ENCODE measurements around the gene TCOF1. TPM values are rescaled to one million over a fixed set of nuclear protein-coding genes. Genes with fewer than 3 reads are reported as not detected.

The TCOF1 gene
- total RNA-seq, 2 experiments from 2014 or later: 61.3 to 108 TPM

GRCh38 chr5:150353032-150353675, 4.3 kb upstream of the TCOF1 start:
- POLR2A ChIA-PET: no interaction called here
- TF ChIP-seq, protein P1, sequence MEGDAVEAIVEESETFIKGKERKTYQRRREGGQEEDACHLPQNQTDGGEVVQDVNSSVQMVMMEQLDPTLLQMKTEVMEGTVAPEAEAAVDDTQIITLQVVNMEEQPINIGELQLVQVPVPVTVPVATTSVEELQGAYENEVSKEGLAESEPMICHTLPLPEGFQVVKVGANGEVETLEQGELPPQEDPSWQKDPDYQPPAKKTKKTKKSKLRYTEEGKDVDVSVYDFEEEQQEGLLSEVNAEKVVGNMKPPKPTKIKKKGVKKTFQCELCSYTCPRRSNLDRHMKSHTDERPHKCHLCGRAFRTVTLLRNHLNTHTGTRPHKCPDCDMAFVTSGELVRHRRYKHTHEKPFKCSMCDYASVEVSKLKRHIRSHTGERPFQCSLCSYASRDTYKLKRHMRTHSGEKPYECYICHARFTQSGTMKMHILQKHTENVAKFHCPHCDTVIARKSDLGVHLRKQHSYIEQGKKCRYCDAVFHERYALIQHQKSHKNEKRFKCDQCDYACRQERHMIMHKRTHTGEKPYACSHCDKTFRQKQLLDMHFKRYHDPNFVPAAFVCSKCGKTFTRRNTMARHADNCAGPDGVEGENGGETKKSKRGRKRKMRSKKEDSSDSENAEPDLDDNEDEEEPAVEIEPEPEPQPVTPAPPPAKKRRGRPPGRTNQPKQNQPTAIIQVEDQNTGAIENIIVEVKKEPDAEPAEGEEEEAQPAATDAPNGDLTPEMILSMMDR (conservative IDR thresholded peaks at IDR 0.05; ENCODE audit: low read length): no peak
- TF ChIP-seq EZH2phosphoT487 (IDR thresholded peaks at IDR 0.05; ENCODE audit: borderline replicate concordance, low read depth, low read length): no peak

DNA sequence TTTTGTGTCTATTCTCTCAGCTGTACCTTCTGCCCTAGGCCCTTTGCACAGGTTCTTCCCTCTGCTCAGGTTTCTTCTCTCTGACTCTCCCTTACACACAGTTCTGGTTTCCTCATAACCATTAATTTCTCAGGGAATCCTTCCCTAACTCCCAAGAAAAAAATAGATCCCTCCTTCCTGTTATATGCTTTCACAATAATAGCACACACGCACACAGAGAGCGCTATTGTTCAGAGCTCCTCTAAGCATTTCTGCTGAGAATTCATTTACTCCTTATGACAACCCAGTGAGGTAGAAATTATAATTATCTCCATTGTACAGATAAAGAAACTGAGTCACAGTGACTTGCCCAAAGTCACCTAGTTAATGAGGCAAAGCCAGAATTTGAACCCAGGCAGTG, 1.7 kb upstream of the TCOF1 start:
- POLR2A ChIA-PET: interaction anchor here (0.8 kb wide), 1 partner anchor 18 kb away, joined by 4 read pairs; no protein-coding TSS in a partner anchor
- no peaks in the 10 kb centered on the region for H3K9me2 ChIP-seq (ENCODE audit: insufficient read depth, low read length)
- no peaks in the 10 kb centered on the region for H3K9me3 ChIP-seq (ENCODE audit: low read length)
- H2AFZ ChIP-seq (ENCODE audit: low read length): no peak overlapping the region
- intact Hi-C loops (cut with micrococcal nuclease; ENCODE audit: unreplicated experiment): loop anchor here (2.0 to 5.0 kb wide), 2 partner anchors 93 to 347 kb away; partner anchors contain the start of genes RBM22 and RPS14
- TF ChIP-seq, protein P1 (conservative IDR thresholded peaks at IDR 0.05; ENCODE audit: low read length): no peak
- no peak for TF ChIP-seq EZH2phosphoT487 (IDR thresholded peaks at IDR 0.05; ENCODE audit: borderline replicate concordance, low read depth, low read length)
- no peak overlapping the region for H3K27ac ChIP-seq (ENCODE audit: low read depth, low read length, poor library complexity, severe bottlenecking)
- DNase-seq (ENCODE audit: low spot score): no peak
- H3K4me1 ChIP-seq (ENCODE audit: insufficient read depth, low read length, poor library complexity, severe bottlenecking): peaks cover 44% of the 10 kb centered on the region
- no peak overlapping the region for H3K4me3 ChIP-seq (ENCODE audit: low read depth, low read length, poor library complexity, severe bottlenecking)
- H3K79me2 ChIP-seq (ENCODE audit: insufficient read depth, low read depth, low read length): peaks cover 30% of the 10 kb centered on the region
- no TSS peak for BruUV-seq (replicated peaks)
- peaks cover 18% of the 10 kb centered on the region for H3K36me3 ChIP-seq (ENCODE audit: insufficient read depth, low read length)
- H4K20me1 ChIP-seq (ENCODE audit: insufficient read depth, low read length): peaks cover 11% of the 10 kb centered on the region; the same call in 1 of the 2 replicates
- CTCF ChIA-PET (ENCODE audit: unreplicated experiment): no interaction called here
- H3K4me2 ChIP-seq (ENCODE audit: low read length): no peak overlapping the region

More at GRCh38 chr5:150353032-150353675, 4.3 kb upstream of the TCOF1 start:
- Histone ChIP-seq H3K4me1 (ENCODE audit: insufficient read depth, low read length, poor library complexity, severe bottlenecking) (peaks cover 29% of the 10 kb centered on the region), H3K27ac (ENCODE audit: low read depth, low read length, poor library complexity, severe bottlenecking) (no peak overlapping the region), H3K4me3 (ENCODE audit: low read depth, low read length, poor library complexity, severe bottlenecking) (no peak overlapping the region), H3K9me2 (ENCODE audit: insufficient read depth, low read length) (no peaks in the 10 kb centered on the region), H3K9me3 (ENCODE audit: low read length) (no peaks in the 10 kb centered on the region), H3K79me2 (ENCODE audit: insufficient read depth, low read depth, low read length) (peaks cover 4% of the 10 kb centered on the region), H3K4me2 (ENCODE audit: low read length) (no peak overlapping the region), H3K36me3 (ENCODE audit: insufficient read depth, low read length) (no peaks in the 10 kb centered on the region), H2AFZ (ENCODE audit: low read length) (no peak overlapping the region), H4K20me1 (ENCODE audit: insufficient read depth, low read length) (no peaks in the 10 kb centered on the region)
- no peak for DNase-seq (ENCODE audit: low spot score)
- BruUV-seq (replicated peaks): no TSS peak
- CTCF ChIA-PET (ENCODE audit: unreplicated experiment): no interaction called here
- intact Hi-C loops (cut with micrococcal nuclease; ENCODE audit: unreplicated experiment): no loop called here
